PC-9 (cell line): ENCODE results near the gene SLK. TPM values are rescaled to one million over a fixed set of nuclear protein-coding genes. Genes with fewer than 3 reads are reported as not detected.

ENCODE experiments used
- BruUV-seq: library from RNA; stranded (reverse); fragments of 400-500 nt; replicated peaks from 2 replicates; lab custom pipeline; 2021; lab: Mats Ljungman, UMichigan
- CTCF ChIA-PET: fragments of 300-600 bp; sonication (Branson Sonifier 250); formaldehyde crosslinking; loops from one replicate; lab custom pipeline; 2022; ENCODE audit warnings: antibody characterized with exemption; lab: Charles Lee
- POLR2A ChIA-PET: fragments of 300-600 bp; sonication (Branson Sonifier 250); formaldehyde crosslinking; loops from one replicate; lab custom pipeline; 2022; ENCODE audit warnings: antibody characterized with exemption; ENCODE audit not compliant: unreplicated experiment; lab: Charles Lee
- DNase-seq, 2 experiments: peaks; one replicate each; pipeline versions ENCODE4 v3.0.0 to v3.0.0-alpha.2; 2015 to 2022; ENCODE audit warnings: mixed read lengths in 1 of 2
- H2AFZ ChIP-seq: fragments of 200-600 bp; sonication (generic); 2 replicates; pipeline ENCODE4 v1.8.1; 2017; ENCODE audit warnings: antibody characterized with exemption
- H3F3A ChIP-seq: fragments of 200-600 bp; sonication (generic); 2 replicates; pipeline ENCODE4 v1.8.1; 2017; ENCODE audit warnings: antibody characterized with exemption, mild to moderate bottlenecking, low read depth; ENCODE audit not compliant: insufficient read depth
- H3K27ac ChIP-seq: fragments of 200-600 bp; sonication (generic); 2 replicates; pipeline ENCODE4 v1.6.1; 2016; ENCODE audit warnings: mixed run types
- H3K27me3 ChIP-seq: fragments of 200-600 bp; sonication (generic); 2 replicates; pipeline ENCODE4 v1.6.1; 2016; ENCODE audit warnings: low read depth, mixed run types; ENCODE audit not compliant: insufficient read depth
- H3K36me3 ChIP-seq: fragments of 200-600 bp; sonication (generic); 2 replicates; pipeline ENCODE4 v1.6.1; 2016; ENCODE audit warnings: low read depth, mixed run types
- H3K4me1 ChIP-seq: fragments of 200-600 bp; sonication (generic); replicated peaks from 2 replicates; pipeline ENCODE4 v1.6.1; 2016; ENCODE audit warnings: mixed run types; ENCODE audit not compliant: insufficient read depth
- H3K4me2 ChIP-seq: fragments of 200-600 bp; sonication (generic); 2 replicates; pipeline ENCODE4 v1.6.1; 2017; ENCODE audit warnings: mixed run types
- H3K4me3 ChIP-seq: fragments of 200-600 bp; sonication (generic); 2 replicates; pipeline ENCODE4 v1.6.1; 2016; ENCODE audit warnings: mixed run types
- H3K79me2 ChIP-seq: fragments of 200-600 bp; sonication (generic); 2 replicates; pipeline ENCODE4 v1.6.1; 2017; ENCODE audit warnings: low read depth, mixed run types
- H3K9me2 ChIP-seq: fragments of 200-600 bp; sonication (generic); 2 replicates; pipeline ENCODE4 v1.8.1; 2017; ENCODE audit warnings: mild to moderate bottlenecking; ENCODE audit not compliant: insufficient read depth
- H3K9me3 ChIP-seq: fragments of 200-600 bp; sonication (generic); 2 replicates; pipeline ENCODE4 v1.8.1; 2016; ENCODE audit warnings: low read depth; ENCODE audit not compliant: insufficient read depth
- H4K20me1 ChIP-seq: fragments of 200-600 bp; sonication (generic); 2 replicates; pipeline ENCODE4 v1.8.1; 2017; ENCODE audit not compliant: insufficient read depth
- EZH2 ChIP-seq: fragments of 200-600 bp; sonication (generic); IDR thresholded peaks from 2 replicates; pipeline ENCODE4 v1.8.0; 2017; ENCODE audit warnings: antibody characterized with exemption, low read depth
- intact Hi-C: fragments of 100-400 bp; cut with micrococcal nuclease; formaldehyde crosslinking; loops from one replicate; pipeline ENCODE4 v1.10.0; 2022; ENCODE audit not compliant: unreplicated experiment
- total RNA-seq: library from RNA; stranded (reverse); gene quantifications from 2 replicates; pipeline ENCODE4 v1.2.3, GENCODE V29; 2021
- TF ChIP-seq, protein P1 (sequence below): fragments of 200-600 bp; sonication (generic); conservative IDR thresholded peaks from 2 replicates; pipeline ENCODE4 v1.6.1; 2017; ENCODE audit warnings: mixed run types, antibody characterized with exemption, mild to moderate bottlenecking, moderate library complexity

SLK gene
- total RNA-seq, 1 experiment from 2014 or later = 30.4 TPM

DNA sequence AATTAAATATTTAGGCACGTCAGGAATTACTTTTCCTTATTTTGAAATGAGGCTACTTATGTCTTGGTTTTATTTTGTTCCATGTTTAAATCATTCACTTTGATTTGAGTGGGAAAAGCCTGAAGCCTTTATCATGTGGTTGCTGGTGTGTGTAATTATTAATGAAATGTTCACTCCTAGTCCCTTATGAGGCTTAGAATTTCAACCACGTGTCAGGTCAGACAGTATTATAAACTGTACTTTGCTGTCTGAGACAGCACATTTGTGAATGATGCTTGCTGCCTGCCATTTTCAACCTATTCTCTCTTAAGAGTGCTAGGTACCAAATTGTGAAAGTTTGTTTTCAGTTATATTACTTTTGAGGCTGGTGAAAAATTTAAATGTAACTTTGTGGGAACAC lies 59.8 kb downstream of the SLK start:
- no peak overlapping the region for H3K27ac ChIP-seq
- no peaks in the 10 kb centered on the region for H3K9me2 ChIP-seq
- 0 out of 2 replicates have a peak, but pooled peaks cover 5% of the 10 kb centered on the region for H3K36me3 ChIP-seq
- no peak overlapping the region for H2AFZ ChIP-seq
- BruUV-seq = no TSS peak
- intact Hi-C loops = loop anchor here (10.0 kb wide), 1 partner anchor 142 kb away; no protein-coding TSS in a partner anchor
- no peak for DNase-seq
- no peaks in the 10 kb centered on the region for H3K79me2 ChIP-seq
- no peaks in the 10 kb centered on the region for H4K20me1 ChIP-seq
- ChIA-PET POLR2A (interaction anchor here (0.6 kb wide), 1 partner anchor 206 kb away, joined by 5 read pairs; no protein-coding TSS in a partner anchor), CTCF (no interaction called here)
- H3K4me1 ChIP-seq = no peaks in the 10 kb centered on the region
- H3K9me3 ChIP-seq = no peaks in the 10 kb centered on the region
- no peak overlapping the region for H3K4me2 ChIP-seq
- TF ChIP-seq, protein P1, sequence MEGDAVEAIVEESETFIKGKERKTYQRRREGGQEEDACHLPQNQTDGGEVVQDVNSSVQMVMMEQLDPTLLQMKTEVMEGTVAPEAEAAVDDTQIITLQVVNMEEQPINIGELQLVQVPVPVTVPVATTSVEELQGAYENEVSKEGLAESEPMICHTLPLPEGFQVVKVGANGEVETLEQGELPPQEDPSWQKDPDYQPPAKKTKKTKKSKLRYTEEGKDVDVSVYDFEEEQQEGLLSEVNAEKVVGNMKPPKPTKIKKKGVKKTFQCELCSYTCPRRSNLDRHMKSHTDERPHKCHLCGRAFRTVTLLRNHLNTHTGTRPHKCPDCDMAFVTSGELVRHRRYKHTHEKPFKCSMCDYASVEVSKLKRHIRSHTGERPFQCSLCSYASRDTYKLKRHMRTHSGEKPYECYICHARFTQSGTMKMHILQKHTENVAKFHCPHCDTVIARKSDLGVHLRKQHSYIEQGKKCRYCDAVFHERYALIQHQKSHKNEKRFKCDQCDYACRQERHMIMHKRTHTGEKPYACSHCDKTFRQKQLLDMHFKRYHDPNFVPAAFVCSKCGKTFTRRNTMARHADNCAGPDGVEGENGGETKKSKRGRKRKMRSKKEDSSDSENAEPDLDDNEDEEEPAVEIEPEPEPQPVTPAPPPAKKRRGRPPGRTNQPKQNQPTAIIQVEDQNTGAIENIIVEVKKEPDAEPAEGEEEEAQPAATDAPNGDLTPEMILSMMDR = no peak
- TF ChIP-seq EZH2 = no peak
- H3F3A ChIP-seq = no peaks in the 10 kb centered on the region
- no peaks in the 10 kb centered on the region for H3K27me3 ChIP-seq
- H3K4me3 ChIP-seq = no peak overlapping the region

DNA sequence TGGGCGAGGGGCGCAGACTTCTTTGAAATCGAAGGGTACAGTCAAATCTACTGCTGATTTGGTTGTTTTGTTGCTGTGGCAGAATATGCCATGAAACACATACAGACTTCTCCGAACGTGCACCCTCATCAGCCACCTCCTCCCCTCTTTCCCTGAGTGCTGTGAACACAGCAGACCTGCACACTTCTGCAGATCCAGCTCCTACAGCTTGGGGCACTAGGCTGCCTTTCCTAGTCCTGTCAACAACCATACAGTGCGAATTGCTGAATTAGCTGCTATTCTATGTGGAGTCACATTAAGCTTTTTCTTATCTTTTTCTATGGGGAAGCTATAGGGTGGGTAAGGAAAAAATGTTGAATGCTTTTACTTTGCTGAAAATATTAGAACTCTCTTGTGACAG lies 61.2 kb downstream of the SLK start:
- no peaks in the 10 kb centered on the region for H3K27me3 ChIP-seq
- ChIA-PET POLR2A (no interaction called here), CTCF (no interaction called here)
- no peak for DNase-seq
- H3F3A ChIP-seq = no peaks in the 10 kb centered on the region
- H3K27ac ChIP-seq = no peak overlapping the region
- intact Hi-C loops = loop anchor here (10.0 kb wide), 1 partner anchor 143 kb away; no protein-coding TSS in a partner anchor
- H3K4me2 ChIP-seq = no peak overlapping the region
- no peaks in the 10 kb centered on the region for H3K9me3 ChIP-seq
- no peaks in the 10 kb centered on the region for H3K4me1 ChIP-seq
- H3K9me2 ChIP-seq = no peaks in the 10 kb centered on the region
- no peaks in the 10 kb centered on the region for H4K20me1 ChIP-seq
- H3K4me3 ChIP-seq = no peak overlapping the region
- H3K79me2 ChIP-seq = no peaks in the 10 kb centered on the region
- no peak for TF ChIP-seq EZH2
- TF ChIP-seq, protein P1 = peak; percentile 38; the same call in 1 of the 2 replicates
- no peak overlapping the region for H2AFZ ChIP-seq
- 0 out of 2 replicates have a peak, but pooled peaks cover 4% of the 10 kb centered on the region for H3K36me3 ChIP-seq
- no TSS peak for BruUV-seq

DNA sequence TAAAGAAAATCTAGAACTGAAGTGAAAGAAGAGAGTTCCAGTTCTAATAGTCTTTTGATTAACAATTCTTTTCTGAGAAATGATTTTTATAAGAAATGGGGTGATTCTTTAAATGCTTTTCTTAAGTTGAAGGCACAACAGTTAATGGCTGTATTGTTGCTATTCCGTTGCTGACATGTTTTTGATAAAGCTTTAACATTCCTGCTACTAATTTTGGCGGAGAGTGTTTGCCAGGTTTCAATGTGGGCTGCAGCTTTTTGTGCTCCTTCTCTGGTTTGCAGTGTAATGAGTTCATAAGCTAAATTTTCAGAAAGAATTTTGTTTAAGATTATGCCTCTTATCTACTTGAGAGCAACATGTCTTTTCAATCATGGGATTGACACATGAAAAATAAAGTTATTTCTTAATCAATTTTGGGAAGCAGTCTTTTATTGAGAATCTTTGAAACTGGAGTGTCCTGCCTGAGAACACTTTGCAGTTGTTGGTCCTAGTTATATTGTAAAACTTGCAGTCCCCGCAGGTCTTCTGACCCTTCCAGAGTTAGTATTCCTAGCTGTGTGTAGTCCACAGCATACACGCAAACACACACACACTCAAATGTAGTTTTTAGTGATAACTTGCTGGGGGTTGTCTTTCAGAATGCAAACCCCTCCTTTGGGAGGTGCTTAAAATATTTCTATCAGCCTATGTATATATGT lies 62.0 kb downstream of the SLK start:
- no peaks in the 10 kb centered on the region for H4K20me1 ChIP-seq
- H3K36me3 ChIP-seq = 0 out of 2 replicates have a peak, but pooled peaks cover 4% of the 10 kb centered on the region
- H3K79me2 ChIP-seq = no peaks in the 10 kb centered on the region
- ChIA-PET CTCF (no interaction called here), POLR2A (no interaction called here)
- H3K4me1 ChIP-seq = no peaks in the 10 kb centered on the region
- DNase-seq = no peak
- H3K4me2 ChIP-seq = no peak overlapping the region
- no peak for TF ChIP-seq EZH2
- TF ChIP-seq, protein P1 = no peak
- no peaks in the 10 kb centered on the region for H3K27me3 ChIP-seq
- intact Hi-C loops = loop anchor here (10.0 kb wide), 1 partner anchor 144 kb away; no protein-coding TSS in a partner anchor
- H3K27ac ChIP-seq = no peak overlapping the region
- no peaks in the 10 kb centered on the region for H3K9me2 ChIP-seq
- no peaks in the 10 kb centered on the region for H3K9me3 ChIP-seq
- no peak overlapping the region for H2AFZ ChIP-seq
- no peak overlapping the region for H3K4me3 ChIP-seq
- no peaks in the 10 kb centered on the region for H3F3A ChIP-seq
- no TSS peak for BruUV-seq
